Activated CD8-positive, alpha-beta memory T cell treated with anti-CD3 and anti-CD28 coated beads, Interleukin-2, amount 50 U/mL, for 1 hour (primary cell): ENCODE results near the gene TNRC6A.
"Not testable (repeated sequence)": the region's sequence is repeated elsewhere in the genome, so short reads cannot be mapped to it uniquely, and the experiment has no call there.

ENCODE experiments used
- DNase-seq: peaks from one replicate; pipeline ENCODE4 v3.0.0-alpha.2; 2020; ENCODE audit errors: extremely low read depth

Gene TNRC6A

DNA sequence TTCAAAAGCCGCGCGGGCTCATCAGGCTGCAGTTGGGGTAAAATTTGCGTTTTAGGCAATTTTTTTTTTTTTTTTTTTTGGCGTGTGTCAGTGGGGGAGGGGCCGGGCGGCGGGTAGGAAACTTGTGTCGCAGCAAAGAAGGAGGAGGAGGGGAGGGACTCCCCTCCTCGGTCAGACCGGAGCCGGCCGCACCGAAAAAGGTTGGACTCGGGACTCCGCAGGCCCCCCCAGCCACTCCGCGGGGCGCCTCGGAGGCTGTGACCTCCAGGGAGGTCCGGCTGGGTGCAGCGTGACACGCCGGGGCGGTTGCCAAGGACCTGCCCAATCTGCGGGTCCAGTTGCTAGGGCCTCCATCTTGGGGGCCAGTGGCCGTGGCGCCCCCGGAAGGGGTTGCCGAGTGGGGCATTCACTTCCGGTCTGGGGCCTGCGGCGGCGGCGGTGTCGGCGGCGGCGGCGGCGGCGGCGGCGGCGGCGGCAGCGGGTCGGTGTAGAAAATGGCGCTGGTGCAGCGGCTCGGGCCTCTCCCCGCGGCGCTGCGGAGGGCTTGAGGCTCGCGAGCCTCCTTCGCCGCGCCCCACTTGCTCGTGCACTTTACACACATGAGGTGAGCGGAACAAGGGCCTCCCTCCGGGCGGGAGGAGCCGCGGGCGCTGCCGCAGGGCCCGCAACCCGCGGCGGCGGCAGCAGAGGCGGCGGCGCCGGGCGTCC lies at the start of gene TNRC6A:
TNRC6A (plus strand) TSS at position 409 of the 708 bp plus-strand sequence; CDS start at position 600, 191 bp downstream.
- DNase-seq: peak; percentile 41

DNA sequence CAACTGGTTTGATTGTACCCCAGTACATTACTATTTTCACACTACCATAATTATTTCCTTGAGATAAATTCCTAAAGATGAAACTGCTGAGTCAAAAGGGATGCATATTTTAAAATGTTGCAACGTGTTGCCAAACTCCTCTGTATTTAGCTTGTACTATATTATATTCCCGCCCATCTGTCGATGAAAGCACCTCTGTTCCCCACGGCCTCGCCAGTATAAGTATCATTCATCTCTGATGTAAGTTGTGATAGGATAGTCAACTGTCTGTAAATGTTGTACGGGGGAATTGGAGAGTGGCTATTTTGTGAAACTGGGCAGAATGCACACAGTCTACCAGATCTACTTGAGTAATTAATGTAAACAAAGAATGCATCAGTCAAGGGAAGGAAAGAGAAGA lies 47.7 kb upstream of the TNRC6A start:
- DNase-seq: no peak

DNA sequence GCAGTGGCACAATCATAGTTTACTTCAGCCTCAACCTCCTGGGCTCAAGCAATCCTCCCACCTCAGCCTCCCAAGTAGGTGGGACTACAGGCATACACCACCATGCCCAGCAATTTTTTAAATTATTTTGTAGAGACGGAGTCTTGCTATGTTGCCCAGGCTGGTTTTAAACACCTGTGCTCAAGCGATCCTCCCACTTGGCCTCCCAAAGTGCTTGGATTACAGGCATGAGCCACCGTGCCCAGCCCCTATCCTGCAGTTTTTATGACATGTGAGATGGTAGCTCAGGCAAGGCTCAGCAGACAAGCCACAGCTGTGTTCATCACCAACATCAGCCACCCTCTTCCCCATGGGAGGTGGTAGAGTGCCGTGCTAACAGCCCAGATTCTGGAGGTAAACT lies 46.2 kb upstream of the TNRC6A start:
- no peak for DNase-seq

DNA sequence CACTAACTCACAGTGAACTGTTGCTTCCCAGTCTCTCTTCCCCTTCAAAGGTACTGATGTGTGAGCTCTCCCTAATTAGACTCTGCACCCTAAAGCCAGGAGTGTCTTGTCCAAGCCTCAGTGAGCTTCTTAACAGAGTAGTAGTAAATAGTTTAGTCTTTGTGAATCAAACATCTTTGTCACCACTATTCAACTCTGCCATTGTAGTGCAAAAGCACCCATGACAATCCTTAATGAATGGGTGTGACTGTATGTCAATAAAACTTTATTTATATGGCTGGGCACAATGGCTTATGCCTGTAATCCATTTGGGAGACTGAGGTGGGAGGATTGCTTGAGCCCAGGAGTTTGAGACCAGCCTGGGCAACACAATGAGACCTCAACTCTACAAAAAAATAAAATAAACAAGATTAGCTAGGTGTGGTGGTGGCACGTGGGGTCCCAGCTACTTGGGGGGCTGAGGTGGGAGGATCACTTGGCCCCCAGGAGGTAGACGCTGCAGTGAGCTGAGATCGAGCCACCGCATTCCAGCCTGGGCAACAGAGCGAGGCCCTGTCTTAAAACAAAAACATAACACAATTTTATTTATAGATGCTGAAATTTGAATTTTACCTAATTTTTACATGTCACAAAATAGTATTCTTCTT lies 45.5 kb upstream of the TNRC6A start:
- DNase-seq: no peak

DNA sequence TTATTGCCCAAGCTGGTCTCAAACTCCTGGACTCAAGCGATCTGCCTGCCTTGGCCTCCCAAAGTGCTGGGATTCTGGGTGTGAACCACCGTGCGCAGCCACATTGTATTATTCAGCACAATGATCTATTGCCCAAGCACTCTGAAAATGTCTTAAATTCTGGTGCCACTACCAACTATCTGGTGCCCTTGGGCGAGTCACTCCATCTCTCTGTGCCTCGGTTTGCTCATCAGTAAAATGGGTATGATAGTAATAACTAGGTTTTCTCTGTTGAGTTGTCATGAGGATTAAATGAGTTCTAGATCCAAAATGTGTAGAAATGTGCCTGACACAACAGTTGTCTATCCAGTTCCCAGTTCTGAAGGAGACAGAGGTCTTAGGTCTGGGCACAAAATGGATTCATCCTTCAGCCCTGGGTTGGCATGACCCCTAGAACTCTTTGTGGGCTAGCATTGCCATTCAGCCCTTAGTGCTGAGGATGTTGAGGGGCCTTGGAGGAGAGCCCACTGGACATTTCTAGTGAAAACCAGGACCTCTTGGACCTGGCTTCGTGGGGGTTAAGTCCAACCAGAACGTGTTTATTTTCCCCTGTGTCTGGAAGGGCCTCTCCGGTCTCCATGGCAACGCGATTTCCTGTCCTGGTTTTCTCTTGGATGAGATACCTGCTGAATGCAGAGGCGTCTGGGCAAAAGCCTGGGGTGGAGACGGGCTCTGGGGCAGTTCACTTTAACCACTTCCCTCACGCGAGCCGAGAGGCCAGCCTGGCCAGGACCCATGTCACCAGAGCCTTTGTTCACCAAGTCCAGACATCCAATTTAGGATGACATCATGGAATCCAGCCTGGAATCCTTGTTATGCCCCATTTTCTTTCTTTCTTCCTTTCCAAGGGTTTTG lies 43.7 kb upstream of the TNRC6A start:
- no peak for DNase-seq

DNA sequence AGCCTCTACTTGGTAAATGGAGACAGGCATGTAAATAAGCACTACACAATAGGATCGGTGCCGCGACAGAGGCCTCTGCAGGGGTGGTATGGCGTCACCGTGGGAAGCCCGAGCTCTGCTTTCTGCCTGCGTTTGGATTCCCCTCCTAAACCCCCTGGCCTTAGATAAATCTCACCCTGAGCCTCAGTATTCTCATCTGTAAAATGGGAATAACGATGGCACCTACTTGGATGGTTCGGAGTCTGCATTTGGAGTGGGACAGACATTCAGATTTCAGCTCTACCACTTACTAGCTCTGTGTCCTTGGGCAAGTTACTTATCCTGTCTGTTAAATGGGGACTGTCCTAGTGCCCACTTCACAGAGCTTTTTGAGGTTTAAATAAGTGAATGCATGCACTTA lies 42.8 kb upstream of the TNRC6A start:
- DNase-seq: no peak

DNA sequence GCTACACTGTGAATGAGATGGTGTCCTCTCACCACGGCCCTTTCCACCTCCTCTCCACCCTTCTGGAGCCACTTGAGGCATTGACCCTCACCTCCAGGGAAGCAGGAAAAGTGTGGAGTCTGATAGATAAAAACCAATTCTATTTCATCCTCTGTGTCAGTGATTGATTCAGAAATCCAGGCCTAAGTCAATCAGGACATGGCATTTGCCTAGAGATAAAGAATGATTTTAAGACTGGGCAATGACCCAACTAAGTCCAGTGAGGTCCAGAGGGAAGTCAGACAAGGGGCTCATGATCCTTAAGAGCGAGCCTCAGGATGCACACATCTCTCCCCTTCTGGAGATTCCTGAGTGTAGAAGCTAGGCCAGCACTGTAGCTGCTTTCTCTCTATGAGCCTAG lies 41.1 kb upstream of the TNRC6A start:
- no peak for DNase-seq

DNA sequence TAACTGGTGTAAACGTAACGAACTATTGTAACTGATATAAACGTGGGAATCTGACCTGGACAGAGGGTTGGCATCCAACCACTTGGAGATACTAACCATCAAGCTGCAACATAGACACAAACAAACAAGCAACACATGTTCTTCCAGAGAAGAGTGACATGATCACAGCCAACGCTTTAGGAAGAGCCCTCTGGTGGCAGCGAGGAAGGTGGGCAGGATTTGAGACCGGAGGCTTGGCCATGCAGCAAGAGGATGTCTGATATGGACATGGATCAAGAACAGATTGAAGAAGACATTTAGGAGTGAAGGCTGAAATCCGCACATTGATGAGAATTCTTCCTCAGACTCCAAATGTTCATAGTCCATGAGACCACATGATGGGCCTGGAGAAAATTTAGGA lies 40.3 kb upstream of the TNRC6A start:
- no peak for DNase-seq

DNA sequence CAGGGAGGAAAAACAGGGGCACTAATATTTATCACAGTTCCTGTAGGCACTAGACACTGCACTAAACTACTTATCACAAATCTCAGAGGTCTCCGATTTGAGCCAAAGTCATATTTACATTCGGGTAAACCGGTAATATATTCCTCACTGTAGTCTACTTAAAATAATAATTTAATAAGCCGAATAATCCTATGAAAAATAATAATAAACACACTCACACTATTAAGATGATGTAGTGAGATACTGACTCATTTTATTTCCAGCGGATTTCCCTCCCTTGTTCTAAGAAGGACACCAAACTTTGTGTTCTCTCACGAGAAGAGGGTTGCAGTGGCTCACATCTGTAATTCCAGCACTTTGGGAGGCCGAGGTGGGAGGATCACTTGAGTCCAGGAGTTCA lies 36.6 kb upstream of the TNRC6A start:
- DNase-seq: no peak

DNA sequence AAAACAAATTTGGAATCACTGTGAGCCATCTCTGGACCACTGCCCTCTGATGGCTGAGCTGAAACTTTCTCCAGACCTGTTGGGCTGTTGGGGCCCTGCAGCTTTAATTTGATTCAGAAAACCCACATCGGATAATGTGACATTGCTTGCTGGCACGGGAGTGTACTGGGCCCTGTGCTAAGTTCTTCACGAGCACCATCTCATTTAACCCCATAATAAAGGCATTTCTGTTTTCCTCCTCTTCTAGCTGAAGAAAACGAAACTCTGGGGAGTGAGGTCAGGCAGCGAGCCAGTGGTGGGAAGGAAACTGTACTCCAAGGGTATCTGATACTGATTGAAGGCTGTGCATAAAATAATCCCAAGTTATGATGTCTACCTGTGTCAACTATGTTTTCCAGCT lies 34.5 kb upstream of the TNRC6A start:
- DNase-seq: no peak

DNA sequence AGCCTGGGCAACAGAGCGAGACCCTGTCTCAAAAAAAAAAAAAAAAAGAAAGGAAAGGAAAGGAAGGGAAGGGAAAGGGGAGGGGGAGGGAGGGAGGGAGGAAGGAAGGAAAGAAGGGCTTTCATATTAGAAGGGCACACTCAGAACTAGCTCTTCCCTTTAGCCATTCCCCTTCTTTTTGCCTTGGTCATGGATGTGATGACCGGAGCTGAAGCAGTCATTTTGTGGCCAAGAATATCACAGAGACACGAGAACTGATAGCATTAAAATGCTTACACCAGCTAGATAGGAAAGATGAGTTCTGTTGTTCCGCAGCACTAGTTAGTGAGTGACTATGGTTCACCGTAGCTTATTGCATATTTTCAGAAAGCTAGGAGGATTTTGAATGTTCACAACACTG lies 32.8 kb upstream of the TNRC6A start:
- DNase-seq: no peak

DNA sequence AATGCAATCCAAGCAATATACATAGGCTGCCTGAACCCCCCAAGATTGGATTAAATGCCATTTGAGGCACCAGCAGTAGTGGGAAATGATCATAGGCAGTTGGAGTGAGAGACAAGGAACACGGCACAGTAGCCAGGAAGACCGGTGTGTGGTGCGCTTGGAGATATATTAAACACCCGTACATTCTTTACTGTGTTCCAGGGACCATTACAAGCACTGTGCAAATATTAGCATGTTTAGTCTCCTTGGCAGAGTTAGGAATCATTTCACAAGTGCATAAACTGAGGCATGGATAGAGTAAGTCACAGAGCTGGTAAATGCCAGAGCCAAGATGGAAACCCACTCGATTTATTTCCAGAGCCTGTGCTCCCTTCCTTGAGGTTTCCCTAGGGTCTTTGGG lies 31.1 kb upstream of the TNRC6A start:
- no peak for DNase-seq

DNA sequence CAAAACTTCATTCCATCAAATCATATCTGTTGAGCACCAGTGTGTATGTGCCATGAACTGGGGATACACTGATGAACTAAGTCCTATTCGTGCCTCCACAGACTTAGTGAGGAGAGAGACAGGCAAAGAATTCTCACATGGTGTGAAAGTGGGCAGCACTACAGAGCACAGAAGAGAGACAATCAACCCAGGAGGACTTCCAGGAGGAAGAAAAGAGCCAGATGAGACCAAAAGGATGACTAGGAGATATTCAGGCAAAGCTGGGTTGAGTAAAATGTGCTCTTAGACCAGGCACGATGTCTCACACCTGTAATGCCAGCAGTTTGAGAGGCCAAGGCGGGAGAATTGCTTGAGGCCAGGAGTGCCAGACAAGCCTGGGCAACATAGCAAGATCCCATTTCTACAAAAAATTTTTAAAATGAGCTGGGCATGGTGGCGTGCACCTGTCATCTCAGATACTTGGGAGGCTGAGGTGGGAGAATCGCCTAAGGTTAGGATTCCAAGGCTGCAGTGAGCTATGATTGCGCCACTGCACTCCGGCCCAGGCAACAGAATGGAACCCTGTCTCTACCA lies 30.2 kb upstream of the TNRC6A start:
- no peak for DNase-seq

DNA sequence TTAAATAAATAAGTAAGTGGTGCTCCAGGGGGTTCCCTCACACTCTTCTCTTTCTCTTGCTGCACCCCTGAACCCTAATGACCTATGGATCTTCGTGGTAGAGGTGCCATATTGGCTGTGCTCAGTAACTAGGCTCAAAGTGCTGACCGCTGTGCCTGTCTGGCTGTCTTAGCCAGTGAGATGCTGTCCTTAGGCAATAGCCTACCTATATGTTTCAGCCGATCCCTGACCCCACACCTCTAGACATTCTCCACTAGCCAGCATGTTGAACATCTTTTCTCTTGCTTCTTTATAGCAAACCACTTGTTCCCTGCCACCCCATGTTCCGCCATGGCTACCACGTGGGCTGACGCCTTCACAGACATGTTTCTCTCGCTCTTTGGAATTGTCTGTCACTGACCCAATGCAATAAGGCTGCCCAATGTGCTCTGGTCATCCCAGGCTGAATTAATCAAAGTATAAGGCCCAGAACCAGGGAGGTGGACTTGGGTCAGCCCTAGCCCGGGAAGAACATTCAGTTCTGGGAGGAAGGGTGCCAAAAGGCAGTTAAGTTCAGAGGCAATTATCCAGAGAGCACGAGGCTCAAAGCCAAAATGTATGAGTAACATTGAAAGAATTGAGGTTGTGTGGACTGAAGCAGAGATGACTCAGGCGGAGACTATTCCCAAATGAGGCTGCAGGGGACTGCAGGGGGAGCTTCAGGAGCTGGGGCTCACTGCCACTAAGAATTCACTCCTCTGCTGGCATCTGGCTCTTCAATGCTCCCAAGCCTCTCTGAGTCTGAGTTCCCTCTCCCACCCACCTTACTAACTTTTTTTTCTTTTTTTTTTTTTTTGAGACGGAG lies 28.7 kb upstream of the TNRC6A start:
- no peak for DNase-seq

DNA sequence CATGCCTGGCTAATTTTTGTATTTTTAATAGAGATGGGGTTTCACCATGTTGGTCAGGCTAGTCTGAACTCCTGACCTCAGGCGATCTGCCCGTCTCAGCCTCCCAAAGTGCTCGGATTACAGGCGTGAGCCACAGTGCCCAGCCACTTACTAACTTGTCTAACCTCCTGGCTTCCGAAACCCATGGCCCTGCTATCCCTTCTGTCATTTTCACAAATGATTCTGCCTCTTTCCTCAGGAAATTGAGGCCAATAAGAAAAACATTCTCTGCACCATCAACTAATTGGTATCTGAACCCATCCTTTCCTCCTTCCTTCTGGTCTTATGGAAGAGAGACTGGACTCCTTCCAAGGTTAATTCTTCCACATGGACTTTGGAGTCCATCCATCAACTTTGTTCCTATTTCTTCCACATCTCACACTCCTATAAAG lies 27.9 kb upstream of the TNRC6A start:
- no peak for DNase-seq

DNA sequence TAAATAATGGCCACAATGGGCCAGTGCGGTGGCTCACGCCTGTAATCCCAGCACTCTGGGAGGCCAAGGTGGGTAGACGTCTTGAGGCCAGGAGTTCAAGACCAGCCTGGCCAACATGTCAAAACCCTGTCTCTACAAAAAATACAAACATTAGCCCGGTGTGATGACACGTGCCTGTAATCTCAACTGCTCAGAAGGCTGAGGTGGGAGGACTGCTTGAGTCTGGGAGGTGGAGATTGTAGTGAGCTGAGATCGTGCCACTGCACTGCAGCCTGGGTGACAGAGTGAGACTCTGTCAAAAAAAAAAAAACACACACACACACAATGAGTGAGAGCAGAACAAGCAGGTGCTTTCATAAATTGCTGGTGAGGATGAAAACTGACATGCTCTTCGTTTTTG lies 21.7 kb upstream of the TNRC6A start:
- DNase-seq: not testable (repeated sequence)

DNA sequence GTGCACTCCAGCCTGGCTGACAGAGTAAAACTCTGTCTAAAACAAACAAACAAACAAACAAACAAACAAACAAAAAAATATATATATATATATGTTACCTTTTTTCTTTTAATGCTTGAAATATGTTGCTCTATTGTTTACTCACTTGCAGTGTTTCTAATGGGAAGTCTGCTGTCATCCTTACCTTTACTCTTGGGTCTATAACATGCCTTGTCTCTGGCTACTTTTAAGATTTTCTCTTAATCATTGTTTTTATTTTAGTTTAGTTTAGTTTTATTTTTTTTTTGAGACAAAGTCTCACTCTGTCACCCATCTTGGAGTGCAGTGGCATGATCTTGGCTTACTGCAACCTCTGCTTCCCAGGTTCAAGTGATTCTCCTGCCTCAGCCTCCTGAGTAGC lies 16.1 kb upstream of the TNRC6A start:
- DNase-seq: no peak

DNA sequence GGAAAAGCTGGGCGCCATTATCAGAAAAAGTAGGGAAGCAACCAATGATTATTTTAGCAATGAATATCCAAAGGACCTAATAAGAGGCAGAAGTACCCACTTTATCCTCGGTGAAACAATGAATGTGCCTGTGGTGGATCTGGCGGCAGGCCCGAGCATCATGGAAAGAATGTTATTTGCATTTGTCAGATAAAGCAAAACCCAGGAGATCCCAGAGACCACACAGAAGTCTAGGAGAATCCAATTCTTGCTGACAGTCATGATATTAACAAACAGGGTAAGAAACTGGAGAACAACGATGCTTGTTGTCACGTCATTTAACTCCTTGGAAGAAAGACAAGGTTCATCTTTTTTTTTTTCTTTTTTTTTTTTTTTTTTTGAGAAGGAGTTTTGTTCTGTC lies 12.0 kb upstream of the TNRC6A start:
- no peak for DNase-seq

DNA sequence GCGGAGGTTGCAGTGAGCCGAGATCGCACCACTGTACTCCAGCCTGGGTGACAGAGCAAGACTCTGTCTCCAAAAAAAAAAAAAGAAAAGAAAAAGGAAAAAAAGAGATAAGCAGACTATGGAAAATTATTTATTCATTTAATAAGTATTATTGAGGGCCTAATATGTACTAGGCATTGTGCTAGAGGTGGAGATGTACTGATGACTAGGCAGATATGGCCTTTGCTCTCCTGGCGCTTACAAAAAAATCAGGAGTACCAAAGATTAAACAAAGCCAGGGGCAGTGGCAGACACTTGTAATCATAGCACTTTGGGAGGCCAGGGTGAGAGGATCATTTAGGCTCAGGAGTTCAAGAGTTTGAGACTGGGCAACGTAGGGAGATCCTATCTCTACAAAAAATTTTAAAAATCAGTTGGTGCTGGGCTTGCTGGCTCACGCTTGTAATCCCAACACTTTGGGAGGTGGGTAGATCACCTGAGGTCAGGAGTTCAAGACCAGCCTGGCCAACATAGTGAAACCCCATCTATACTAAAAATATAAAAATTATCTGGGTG lies 10.4 kb upstream of the TNRC6A start:
- no peak for DNase-seq

DNA sequence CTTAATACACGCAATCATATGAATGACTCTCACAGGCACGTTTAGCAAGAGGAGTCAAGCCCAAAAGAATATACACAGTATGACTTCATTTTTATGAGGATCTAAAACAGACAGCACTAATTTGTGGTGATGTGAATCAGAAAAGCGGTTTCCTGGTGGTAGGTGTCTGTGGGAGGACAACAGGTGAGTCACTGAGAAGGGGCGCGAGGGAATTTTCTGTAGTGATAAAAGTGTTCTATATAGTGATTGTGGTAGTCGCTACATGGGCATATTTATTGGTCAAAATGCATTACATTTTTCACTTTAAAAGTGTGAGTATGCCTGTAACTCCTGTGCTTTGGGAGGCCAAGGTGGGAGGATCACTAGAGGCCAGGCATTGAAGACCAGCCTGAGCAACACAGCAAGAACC lies 7.6 kb upstream of the TNRC6A start:
- DNase-seq: no peak

DNA sequence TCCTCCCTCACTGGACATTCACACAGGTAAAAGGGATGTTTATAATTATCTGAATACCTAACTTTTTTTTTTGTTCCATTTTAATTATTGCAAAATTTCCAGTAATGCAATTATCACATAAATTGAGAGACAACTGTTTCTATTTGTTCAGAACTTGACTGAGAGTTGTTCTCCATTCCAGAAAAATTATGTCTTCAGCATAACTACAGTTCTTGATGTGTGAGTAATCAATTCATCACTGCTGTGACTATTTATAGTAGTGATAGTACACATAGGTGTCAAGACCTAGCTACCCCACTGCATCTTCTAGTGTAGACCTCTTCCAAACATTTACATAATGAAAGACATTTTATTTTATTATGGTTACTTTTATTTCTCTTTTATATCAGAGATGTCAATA lies 5.8 kb upstream of the TNRC6A start:
- DNase-seq: no peak
